LoVo (cell line): ENCODE data around the gene CEMIP.

ENCODE experiments used
- DNase-seq: peaks from one replicate; pipeline ENCODE4 v3.0.0-alpha.2; 2016; ENCODE audit warnings: low spot score

The CEMIP gene

DNA sequence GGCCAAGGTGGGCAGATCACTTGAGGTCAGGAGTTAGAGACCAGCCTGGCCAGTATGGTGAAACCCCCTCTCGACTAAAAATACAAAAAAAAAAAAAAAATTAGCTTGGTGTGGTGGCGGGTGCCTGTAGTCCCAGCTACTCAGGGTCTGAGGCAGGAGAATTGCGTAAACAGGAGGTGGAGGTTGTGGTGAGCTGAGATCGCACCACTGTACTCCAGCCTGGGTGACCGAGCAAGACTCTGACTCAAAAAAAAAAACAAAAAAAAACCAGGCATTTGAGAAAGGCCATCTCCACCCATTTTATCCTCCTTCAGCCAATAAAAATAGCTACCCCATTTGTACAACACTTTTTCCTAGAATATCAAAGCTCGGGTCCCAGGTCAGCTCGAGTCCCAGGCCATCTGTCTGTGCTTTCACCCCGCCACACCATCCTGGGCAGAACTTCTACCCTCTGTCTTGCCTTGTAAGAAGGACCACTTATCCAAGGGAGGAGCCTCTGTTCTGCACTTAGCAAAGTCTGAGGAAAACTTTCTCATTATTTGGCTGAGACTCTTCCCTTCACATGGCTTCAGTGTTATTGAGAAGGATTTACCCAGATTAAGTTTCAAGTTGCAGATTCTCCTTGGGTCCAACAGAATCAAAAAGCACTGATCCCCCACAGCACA lies 111.3 kb downstream of the CEMIP start:
- DNase-seq, result no peak

DNA sequence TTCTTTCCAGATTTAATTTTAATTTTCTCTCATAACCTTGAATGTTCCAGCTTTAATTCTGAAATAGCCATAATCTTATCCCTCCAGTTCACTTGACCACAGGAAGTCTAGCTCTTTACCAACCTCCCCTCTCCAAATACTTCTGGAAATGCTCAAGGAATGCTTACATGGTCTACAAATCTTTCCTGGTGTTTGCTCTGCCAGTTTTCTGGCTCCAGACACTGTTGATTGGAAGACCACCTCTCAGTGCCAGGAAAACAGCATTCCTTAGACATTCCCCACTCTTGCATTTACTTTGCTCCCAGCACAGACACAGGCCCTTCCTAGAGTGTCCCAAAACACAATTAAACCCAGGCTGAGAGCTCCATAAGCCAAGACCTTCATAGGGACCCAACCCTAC lies 111.8 kb downstream of the CEMIP start:
- DNase-seq, result no peak

DNA sequence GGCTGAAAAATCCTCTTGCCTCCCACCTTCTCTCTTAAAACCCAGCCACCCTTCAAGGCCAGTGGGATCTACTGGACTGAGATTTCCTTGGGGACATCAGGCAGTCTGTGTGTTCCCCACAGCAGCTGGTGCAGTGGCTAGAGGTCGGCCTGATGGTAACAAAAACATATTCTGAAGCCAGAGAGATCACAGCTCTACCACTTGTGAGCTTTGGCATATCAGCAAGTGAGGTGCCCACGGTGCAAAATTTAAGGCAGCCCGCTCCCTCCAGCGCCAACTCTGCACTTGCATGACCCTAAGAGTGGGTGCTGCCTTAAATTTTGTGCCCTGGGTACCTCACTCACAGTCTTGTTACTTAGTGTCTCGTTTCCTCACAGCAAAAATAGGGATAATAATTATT lies 113.2 kb downstream of the CEMIP start:
- no peak for DNase-seq

DNA sequence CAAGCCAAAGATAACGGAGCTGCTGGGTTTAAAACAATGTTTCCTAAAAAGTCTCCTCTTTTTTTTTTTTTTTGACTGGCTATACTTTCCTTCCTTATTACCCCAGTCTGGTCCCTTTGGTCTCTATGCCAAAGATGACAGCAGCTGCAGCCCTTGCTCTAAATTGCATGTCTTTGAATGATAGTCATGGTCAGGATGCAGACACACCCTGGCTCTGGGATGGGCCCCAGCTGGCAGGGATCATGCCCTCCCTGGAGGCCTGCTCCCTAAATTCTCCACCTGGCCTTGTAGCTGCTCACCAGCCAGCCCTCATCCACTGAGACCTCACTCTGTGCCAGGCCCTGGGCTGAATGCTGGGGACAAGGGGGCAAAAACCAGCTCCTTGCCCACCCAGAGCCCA lies 114.6 kb downstream of the CEMIP start:
- no peak for DNase-seq

DNA sequence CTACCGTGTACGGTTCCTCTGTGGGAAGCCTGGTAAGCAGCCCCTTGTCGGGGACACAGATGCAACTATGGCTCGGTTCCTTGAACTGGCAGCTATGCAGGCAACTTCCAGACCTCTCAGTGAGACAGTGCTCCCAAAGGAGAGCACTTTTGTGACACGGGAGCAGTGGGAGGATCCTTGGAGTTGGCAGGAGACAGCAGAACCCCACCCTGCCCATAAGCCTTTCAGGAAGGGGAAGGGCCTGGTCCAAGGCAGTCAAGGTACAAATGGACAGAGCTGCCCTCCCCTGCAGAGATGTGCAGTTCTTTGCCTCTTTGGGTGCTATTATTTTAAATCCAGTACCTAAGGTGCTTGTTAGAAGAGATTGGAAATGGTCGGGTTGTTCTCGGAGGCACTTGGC lies 115.9 kb downstream of the CEMIP start:
- no peak for DNase-seq

DNA sequence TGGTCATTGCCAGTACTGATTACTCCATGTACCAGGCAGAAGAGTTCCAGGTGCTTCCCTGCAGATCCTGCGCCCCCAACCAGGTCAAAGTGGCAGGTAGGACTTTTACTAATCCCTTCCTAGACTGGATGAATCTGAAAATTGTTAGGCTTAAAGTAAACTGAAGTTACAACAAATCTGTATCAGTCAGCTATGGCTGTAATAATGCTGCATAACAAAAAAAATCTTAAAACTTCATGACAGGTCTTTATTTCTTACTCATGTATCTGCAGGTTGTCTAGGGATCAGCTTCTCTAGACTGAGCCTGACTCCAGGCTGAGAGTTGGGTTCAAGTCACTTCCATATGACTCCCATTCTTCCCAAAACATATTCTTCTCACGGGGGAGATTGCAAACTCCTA lies 116.8 kb downstream of the CEMIP start:
- DNase-seq, result no peak

DNA sequence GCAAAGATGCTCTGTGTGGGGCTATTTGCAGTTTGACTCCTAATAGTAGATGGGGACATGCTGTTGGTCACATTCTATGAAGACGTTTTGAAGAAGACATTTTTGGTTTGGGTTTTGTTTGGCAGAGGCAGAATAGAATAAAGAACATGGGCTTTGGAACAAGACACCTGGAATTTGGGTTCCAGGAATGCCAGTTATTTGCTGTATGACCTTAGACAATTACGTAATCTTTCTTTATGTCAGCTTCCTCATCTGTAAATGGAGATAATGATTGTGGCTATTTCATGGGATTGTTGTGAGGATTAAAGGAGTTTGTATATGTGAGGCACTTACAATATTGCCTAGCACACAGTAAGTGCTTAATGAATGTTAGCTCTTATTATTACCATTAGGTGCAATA lies 118.9 kb downstream of the CEMIP start:
- DNase-seq, result no peak

DNA sequence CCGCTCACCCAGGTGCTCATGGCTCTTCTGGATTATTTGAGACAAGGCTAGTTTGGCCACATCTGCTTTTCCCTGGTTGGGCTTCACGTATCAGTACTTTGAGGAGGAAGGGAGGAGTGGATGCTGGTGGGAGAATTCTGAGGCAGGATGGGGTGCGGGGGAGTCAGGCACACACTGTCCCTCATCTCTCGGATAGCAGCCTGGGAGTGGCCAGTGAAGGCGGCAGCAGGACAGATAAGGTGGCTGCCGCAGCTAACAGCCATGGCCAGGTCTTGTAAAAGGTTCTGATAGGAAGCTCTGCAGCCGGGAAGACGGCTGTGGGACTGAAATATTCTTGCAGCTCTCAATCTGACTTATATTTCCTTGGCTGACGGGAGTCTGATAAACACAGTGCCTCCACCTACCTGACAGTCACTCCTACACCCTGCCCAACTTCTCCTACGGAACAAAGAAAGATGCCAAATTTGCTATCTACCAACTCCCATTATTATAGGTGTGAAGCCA lies 123.2 kb downstream of the CEMIP start:
- no peak for DNase-seq

DNA sequence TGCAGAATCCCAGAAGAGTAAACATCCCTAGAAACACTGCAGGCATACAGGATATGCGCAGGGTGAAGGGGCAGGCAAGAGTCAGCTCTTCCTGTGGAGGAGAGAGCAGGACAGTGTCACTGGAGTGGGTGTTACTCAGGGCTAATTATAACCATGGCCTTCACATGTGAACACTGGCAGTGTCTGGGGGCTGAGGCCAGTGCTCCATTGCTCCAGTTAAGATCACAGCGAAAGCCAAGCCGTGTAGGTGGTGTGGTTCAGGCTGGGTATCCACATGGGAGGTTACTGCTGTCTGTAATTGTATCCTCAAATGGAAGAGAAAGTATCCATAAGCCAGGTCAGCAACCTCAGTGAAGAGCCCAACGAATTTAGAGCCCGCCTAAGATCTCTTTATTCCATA lies 125.8 kb downstream of the CEMIP start:
- no peak for DNase-seq

DNA sequence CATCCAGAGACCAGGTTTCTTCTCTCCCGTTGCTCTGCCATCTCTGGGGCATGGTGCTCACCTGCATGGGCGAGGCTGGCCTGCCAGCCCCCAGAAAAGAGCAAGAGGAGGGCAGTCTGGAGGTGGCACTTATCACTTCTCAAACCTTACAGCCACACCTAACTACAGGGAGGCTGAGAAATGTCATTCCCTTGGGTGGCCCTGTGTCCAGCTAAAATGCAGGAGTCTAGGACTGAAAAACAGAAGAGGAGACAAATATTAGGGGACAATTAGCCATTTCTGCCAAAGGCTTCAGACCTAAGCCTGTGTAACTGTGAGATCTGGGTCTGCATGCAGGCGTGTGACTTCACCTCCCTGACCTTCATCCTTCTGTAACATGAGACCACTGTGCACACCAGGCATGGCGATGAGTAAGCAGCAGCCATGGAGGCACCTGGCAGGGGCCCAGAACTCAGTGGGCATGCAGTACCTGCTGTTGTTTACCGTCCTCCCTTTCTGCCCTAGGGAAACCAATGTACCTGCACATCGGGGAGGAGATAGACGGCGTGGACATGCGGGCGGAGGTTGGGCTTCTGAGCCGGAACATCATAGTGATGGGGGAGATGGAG lies 127.1 kb downstream of the CEMIP start:
- DNase-seq, result peak; percentile 13

DNA sequence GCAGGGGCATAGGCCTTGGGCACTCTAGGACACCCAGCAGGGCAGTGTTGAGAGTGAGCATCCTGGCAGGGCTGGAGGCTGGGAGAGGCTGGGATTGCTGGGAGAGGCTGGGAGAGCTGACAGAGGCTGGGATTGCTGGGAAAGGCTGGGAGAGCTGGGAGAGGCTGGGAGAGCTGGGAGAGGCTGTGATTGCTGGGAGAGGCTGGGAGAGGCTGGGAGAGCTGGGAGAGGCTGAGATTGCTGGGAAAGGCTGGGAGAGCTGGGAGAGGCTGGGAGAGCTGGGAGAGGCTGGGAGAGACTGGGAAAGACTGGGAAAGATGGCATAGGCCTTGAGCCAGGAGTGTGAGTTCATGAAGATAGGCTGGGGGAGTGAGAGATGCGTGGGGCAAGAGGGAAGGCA lies 132.7 kb downstream of the CEMIP start:
- DNase-seq, result no peak

DNA sequence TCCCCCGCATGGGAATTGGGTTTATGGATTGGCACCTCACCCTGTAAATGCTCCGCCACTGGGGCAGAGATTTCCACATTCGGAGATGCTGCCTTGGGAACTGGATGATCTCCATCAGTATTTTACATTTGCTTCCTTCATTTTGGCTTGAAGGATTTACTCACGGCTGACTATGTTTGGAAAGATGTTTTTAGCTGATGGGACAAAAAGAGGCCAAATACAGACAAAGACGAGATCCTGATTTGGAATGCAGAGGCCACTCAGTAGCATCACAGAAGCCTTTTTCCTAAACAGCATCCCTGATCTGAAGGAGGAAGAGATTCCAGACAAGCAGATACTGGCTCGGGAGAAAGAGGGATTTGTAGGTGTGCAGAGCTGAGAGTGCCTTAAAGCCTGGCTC lies 133.5 kb downstream of the CEMIP start:
- no peak for DNase-seq

DNA sequence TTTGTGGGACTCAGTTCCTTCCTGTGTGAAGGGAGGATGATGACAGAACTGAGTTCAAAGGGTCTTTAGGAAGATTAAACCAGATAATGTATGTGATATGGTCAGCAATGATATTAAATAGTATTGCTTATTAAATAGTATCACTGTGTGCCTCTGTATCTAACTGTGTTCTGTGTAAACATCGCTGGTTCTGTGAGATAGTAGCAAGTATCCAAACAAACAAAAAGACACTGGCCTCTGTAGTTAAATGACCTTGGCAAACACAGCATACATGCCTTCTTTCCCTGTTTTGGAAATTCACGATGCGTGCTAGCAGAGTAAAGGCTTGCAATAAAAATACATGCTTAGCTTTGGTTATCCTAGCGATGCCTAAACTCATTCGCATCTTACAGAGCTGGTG lies 134.4 kb downstream of the CEMIP start:
- DNase-seq, result no peak

DNA sequence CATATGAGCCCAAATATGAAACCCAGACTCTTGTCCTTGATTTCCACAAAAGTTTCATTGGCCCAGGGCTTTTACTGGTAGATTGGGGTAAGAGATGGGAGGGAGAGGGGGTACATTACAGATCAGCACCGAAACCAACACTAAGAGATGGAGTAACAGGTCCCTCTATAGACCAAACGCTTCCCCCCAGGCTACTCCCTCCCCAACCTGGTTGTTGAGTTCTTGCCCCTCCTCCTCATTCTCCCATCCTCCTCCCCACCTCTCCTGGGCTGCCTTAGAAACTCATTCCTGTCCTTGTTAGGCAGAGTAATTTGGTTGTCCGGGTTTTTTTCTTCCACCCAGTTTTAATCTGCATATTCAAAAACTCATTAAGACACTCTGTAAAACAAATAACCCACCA lies 136.3 kb downstream of the CEMIP start:
- no peak for DNase-seq

DNA sequence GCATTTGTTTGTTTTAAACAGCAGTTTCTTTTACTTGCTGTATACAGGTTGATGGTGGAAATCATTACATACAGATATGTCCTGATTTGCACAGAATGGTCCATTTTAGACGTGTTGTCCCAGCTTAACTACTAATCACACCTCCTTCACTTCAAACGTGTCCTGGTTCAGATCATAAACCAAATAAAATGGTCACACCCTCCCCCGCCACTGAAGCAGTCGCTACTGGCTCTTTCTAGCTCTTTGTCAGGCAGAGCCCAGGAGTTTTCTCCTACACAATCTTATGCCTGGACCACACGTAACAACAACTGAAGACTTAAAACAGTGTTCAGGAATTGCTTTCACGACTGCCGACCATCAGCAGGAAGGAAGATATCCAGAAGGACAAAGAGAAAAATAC lies 136.9 kb downstream of the CEMIP start:
- DNase-seq, result no peak

DNA sequence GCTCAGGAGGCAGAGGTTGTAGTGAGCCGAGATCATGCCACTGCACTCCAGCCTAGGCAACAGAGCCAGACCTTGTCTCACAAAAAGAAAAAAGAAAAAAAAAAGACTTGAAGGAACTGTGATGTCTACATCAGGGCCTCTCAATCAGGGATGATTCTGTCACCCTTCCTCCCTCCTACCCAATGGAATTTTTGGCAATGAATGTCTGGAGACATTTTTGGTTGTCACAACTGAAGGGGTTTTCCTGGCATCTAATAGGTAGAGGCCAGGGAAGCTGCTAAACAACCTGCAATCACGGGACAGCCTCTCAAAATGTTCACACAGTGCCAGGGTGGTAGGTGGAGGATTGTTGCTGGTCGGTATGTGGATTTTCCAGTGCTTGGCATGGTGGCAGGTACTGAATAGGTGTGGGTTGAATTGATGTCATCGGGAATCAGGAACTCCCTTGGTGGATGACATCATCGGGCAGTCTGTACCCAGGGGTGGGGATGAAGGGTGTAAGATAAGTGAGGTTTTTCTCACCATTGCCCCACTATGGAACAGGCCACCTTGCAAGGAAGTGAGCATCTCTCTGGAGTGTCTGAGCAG lies 139.1 kb downstream of the CEMIP start:
- no peak for DNase-seq

DNA sequence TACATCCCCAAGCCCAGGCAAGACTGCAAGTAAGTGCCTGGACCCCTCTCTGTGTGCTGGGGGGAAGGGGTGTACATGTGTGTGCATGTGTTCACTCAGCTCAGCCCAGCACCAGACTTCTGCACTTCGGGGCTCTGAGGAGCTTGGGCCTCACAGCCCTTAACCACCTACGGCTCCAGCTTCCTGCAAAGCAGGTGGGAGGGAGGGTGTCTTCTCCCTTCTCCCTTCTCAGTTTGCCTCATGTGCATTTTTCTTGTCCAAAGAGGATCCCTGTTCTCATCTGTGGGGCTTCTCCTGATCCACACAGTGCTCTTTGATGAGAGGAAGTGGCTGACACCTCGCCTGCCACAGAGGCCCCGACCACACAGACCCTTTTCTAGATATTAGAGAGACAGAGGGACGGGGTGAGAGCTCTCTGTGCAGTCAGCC lies 141.1 kb downstream of the CEMIP start:
- no peak for DNase-seq

DNA sequence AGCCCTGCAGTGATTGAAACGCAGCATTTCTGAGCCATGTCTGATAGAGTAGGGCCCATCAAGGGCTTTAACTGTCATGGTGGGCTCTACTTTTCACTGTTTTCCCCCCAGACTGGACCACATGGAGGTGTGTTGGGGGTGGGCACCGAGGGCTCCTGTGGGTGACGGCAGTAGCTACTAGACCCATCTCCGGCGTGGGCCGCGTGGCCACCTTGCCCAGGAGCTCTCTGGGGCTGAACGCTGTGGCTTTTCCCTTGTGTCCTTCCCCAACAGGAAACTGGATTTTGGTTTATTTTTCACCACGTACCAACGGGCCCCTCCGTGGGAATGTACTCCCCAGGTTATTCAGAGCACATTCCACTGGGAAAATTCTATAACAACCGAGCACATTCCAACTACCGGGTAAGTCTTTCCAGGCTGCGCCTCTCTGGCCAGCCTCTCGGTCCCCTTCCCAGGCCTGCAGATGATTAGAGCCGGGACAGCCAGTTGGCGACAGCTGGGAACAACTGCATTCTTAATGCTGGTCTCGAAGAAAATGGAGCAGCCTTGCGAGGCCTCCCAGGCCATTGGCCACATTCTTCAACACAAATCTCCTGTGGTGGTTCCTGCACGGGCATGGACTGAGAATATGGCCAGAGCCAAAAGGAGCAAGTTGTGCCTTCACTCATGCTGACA lies 142.7 kb downstream of the CEMIP start:
- DNase-seq, result no peak

DNA sequence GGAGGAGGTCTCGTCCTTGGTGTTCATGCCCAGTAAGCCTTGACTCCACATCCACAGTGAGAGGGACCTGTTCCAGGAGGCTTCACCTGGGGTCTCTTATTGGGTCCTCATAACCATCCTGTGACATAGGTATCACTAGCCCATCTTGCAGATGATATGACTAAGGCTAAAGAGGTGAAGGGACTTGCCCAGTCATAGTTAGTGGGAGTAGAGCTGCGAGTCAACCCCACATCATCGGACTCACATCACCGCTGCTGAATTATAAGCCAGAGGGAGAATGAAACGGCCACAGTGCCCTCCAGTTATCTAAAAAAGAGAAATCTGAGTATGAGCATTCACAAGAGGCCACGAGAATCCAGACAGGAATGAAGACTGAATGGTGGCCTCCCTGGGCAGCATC lies 144.5 kb downstream of the CEMIP start:
- no peak for DNase-seq

DNA sequence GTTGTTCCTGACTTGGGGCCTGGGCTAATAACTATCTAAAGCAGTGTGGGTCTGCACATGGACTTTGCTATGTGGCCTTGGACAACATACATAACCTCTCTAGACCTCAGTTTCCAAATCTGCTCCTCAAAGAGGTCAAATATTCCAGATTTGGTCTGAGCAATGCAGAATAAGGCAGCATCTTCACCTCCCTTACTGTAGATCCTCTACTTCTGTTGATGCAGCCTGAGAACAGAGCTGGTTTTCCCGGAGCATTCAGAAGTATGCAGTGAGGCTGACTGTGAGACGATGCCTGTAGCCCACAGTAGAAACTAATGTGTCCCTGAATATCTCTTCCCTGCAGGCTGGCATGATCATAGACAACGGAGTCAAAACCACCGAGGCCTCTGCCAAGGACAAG lies 145.1 kb downstream of the CEMIP start:
- no peak for DNase-seq

DNA sequence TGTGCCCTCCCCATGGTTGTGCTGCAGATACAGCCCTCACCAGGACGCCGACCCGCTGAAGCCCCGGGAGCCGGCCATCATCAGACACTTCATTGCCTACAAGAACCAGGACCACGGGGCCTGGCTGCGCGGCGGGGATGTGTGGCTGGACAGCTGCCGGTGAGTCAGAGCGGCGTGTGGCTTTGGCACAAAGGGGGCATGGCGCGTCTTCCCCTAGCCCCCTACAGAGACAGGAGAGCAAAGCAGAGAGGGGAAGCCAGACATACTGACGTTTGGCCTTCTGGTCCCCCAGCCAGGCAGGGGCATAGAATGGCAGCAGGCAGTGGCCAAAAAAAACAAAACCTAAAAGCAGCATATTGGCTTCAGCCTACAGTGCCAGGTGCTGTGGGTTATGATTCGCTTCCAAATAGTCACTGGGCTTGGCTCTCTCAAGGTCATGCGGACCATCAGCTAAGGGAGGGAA lies 146.5 kb downstream of the CEMIP start:
- DNase-seq, result no peak

DNA sequence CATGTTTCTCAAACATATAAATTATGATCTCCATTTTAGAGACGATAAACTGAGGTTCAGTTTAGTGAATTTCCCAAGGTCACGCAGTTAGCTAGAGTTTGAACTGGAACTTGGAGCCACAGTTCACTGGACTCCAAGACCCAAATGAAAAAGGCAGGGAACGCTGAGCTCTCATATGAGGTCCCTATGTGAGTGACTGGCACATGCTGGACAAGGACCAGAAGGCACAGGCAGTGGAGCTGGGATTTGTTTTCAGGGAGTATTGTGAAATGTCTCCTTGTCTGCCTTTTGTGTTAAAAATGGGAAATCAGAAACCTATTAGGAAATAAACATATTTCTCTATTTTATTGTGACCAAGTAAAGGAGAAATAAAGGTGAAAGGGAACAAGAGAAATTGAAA lies 147.0 kb downstream of the CEMIP start:
- DNase-seq, result no peak

DNA sequence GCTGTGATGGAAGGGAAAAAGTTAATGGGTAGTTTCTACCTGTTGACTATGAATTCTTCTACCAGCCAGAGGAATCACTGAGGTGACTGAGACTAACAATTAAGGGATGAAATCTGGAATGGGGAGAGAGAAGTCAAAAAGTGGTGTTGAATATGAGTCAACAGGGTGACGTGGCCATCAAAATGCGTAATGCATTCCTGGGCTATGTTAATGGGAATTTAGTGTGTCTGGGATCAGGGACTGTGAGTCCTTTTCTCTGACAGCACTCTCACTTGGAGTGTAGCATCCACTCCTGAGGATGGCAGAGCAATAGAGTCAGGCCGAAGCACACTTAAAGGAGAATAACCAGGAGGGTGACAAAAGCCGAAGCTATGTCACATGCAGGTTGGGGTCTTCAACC lies 150.1 kb downstream of the CEMIP start:
- no peak for DNase-seq
